HG03342 (cell line): ENCODE measurements around the gene CES2.
A peak's percentile ranks its signal among the peaks of the same experiment; 100 is the strongest.
"Not testable (repeated sequence)": the region's sequence is repeated elsewhere in the genome, so short reads cannot be mapped to it uniquely, and the experiment has no call there.

ENCODE experiments used
- ATAC-seq: cut with Tn5 transposase; IDR thresholded peaks from one replicate; pipeline ENCODE4 v1.9.1; 2021; ENCODE audit warnings: mild to moderate bottlenecking, moderate library complexity; ENCODE audit not compliant: unreplicated experiment

The CES2 gene

DNA sequence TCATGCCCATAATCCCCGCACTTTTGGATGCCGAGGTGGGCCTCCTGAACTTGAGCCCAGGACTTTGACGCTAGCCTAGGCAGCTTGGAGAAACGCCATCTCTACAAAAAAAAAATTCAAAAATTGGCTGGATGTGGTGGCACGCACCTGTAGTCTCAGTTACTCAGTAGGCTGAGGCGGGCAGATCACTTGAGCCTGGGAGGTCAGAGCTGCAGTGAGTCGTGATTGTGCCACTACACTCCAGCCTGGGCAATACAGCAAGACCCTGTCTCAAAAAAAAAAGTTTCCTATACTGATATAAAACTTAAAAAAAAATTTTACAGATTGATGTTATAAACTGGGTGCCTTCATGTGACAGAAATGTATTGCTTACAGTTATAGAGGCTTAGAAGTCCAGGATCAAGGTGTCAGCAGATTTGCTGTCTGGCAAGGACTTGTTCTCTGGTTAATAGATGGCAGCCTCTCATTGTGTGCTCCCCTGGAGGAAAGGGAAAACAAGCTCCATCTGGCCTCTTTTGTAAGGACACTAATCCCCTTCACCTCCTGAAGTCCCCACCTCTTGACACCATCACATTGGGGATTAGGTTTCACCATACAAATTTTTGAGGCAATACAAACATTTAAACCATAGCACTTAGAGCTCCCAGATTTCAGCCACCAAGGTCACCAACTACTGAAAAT lies 17.3 kb downstream of the CES2 start:
- ATAC-seq, result no peak

GRCh38 chr16:66953462-66954096 lies 18.3 kb downstream of the CES2 start:
- ATAC-seq, result no peak

- peak; percentile 54 for ATAC-seq
Measured at GRCh38 chr16:66954097-66954659, 18.9 kb downstream of the CES2 start.

GRCh38 chr16:66955363-66956153 lies 20.2 kb downstream of the CES2 start:
- ATAC-seq, result not testable (repeated sequence)

GRCh38 chr16:66956154-66956457 lies 20.8 kb downstream of the CES2 start:
- ATAC-seq, result not testable (repeated sequence)

DNA sequence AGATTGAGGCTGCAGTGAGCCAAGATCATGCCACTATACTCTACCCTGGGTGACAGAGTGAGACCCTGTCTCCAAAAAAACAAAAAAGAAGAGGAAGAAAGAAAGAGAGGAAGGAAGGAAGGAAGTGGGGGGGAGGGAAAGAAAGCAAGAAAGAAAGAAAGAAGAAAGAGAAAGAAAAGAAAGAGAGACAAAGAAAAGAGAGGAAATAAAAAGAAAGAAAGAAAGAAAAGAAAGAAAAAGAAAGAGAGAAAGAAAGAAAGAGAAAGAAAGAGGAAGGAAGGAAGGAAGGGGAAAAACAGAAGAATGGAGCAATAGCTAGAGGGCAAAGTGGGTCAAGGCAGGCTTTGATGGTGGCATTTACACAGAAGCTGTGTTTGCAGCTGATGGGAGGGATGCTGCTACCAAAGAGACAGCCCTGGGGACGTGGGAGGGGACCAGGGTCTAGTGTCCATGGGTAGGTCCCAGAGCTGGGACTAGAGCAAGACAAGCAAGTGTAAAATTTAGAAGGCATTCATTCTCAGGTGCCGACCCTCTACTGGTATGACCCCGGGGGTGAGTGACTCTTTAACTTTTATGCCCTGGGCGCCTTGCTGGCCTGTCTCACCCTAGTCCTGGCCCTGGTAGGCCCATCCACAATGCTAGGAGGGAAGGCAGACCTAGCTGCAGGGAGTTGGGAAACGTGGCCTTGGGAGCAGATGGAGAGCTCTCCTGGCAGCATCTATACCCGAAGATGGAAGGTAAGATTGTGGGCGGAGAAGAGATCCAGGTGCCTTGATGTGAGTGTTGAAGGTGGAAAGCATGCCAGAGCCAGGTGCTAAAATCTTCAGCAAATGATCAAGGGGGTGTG lies 23.8 kb downstream of the CES2 start:
- no peak for ATAC-seq

GRCh38 chr16:66959704-66960161 lies 24.4 kb downstream of the CES2 start:
- ATAC-seq, result no peak

- ATAC-seq, result no peak
Measured at GRCh38 chr16:66960270-66960669, 25.0 kb downstream of the CES2 start.

DNA sequence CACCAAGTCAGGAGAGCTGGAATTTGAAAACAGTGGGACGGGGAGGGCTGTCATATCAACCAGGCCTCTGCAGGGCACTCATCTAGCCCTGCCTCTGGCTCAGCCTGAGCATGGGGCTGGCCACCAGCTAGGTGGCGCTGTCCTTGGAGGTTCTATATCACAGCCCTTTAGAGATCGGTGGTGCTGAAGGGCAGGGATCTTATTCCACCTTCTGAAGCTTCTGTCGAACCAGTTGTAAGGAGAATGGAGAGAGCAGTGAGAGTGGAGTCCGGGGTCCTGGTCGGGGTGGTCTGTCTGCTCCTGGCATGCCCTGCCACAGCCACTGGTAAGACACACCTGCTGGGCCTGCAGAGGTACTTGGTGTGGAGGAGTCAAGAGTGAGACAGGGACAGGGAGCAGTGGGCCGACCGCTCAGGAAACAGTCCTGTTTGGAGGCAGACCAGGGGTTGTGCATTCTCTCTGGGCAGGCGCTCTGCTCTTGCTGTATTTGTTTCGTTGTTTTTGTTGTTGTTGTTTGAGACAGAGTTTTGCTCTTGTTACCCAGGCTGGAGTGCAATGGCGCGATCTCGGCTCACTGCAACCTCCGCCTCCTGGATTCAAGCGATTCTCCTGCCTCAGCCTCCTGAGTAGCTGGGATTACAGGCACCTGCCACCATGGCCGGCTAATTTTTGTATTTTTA lies 25.9 kb downstream of the CES2 start, which contains the start of gene CES3:
TSS of gene CES3 (plus strand) at position 202 of the 680 bp plus-strand sequence. CDS start at position 244, 42 bp downstream.
- peak; percentile 77 for ATAC-seq

- no peak for ATAC-seq
Measured at GRCh38 chr16:66961914-66962313, 26.6 kb downstream of the CES2 start.

DNA sequence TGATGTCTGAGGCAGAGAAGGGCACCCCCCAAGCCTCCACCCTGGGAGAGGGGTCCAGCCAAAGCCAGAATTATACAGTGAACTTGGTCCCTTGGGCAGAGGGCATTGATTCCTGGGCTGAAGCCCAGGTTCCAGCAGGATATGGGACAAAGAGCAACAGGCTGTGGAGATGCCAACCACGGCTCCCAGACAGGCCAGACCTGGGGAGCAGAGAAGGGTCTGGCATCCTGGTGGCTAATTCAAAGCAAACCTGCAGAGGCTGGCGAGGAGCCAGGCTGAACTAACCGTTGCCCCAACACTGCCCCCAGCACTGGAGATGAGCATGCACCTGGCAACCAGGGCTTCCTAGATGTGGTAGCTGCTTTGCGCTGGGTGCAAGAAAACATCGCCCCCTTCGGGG lies 28.7 kb downstream of the CES2 start:
- ATAC-seq, result no peak

GRCh38 chr16:66968847-66969246 lies 33.5 kb downstream of the CES2 start:
- no peak for ATAC-seq

- ATAC-seq, result no peak
Measured at GRCh38 chr16:66970775-66971720, 35.7 kb downstream of the CES2 start.

DNA sequence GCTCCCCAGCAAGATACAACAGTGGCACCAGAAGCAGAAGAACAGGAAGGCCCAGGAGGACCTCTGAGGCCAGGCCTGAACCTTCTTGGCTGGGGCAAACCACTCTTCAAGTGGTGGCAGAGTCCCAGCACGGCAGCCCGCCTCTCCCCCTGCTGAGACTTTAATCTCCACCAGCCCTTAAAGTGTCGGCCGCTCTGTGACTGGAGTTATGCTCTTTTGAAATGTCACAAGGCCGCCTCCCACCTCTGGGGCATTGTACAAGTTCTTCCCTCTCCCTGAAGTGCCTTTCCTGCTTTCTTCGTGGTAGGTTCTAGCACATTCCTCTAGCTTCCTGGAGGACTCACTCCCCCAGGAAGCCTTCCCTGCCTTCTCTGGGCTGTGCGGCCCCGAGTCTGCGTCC lies 37.7 kb downstream of the CES2 start:
- no peak for ATAC-seq

DNA sequence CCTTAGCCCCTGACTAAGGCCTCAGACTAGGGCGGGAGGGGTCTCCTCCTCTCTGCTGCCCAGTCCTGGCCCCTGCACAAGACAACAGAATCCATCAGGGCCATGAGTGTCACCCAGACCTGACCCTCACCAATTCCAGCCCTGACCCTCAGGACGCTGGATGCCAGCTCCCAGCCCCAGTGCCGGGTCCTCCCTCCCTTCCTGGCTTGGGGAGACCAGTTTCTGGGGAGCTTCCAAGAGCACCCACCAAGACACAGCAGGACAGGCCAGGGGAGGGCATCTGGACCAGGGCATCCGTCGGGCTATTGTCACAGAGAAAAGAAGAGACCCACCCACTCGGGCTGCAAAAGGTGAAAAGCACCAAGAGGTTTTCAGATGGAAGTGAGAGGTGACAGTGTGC lies 38.4 kb downstream of the CES2 start:
- ATAC-seq, result no peak

GRCh38 chr16:66974156-66974931 lies 39.0 kb downstream of the CES2 start:
- ATAC-seq, result not testable (repeated sequence)

GRCh38 chr16:66974932-66975246 lies 39.6 kb downstream of the CES2 start:
- ATAC-seq, result not testable (repeated sequence)

- ATAC-seq, result no peak
Measured at GRCh38 chr16:66975302-66975893, 40.1 kb downstream of the CES2 start.
